ENCODE data around the gene NGEF.

GRCh38 chr2:232839411-232840079, 173.5 kb downstream of the NGEF start:
- TF ChIP-seq CTCF (IDR thresholded peaks at IDR 0.05; ENCODE audit: insufficient read depth, low read depth, low read length) (no peak), EZH2 (IDR thresholded peaks at IDR 0.05; ENCODE audit: insufficient read depth, low read length) (no peak)
